ENCODE results near the gene FOXC2. TPM values are rescaled to one million over a fixed set of nuclear protein-coding genes. Genes with fewer than 3 reads are reported as not detected.

Gene FOXC2
- total RNA-seq, 1 donor from 2014 or later: 0.45 TPM

GRCh38 chr16:86532526-86532815 lies 34.2 kb upstream of the FOXC2 start:
- no peak for DNase-seq (ENCODE audit: low read depth)

- no peak for DNase-seq (ENCODE audit: low read depth)
Measured at GRCh38 chr16:86533076-86533475, 33.6 kb upstream of the FOXC2 start.

GRCh38 chr16:86533767-86534351 lies 32.8 kb upstream of the FOXC2 start:
- no peak for DNase-seq (ENCODE audit: low read depth)

- DNase-seq (ENCODE audit: low read depth): no peak
Measured at GRCh38 chr16:86534779-86535615, 31.6 kb upstream of the FOXC2 start.

DNA sequence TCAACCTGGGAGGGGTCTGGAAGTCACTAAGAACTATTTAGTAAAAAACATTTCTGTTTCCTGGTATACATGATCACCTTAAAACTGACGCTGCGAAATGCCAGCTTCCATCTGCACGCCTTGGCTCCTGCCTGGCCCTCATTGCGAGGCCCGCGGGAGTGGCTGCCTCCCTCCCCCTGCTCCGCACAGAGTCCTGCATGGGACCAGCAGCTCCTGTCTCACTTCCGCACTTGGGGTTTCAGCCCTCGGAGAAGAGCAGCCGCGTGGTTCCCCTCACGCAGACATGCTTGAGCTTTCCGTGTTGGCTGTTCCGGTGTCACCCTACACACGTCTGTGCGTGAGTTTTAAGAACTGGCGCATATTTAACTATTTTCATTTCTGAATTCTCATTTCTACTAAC lies 30.0 kb upstream of the FOXC2 start:
- no peak for DNase-seq (ENCODE audit: low read depth)

DNA sequence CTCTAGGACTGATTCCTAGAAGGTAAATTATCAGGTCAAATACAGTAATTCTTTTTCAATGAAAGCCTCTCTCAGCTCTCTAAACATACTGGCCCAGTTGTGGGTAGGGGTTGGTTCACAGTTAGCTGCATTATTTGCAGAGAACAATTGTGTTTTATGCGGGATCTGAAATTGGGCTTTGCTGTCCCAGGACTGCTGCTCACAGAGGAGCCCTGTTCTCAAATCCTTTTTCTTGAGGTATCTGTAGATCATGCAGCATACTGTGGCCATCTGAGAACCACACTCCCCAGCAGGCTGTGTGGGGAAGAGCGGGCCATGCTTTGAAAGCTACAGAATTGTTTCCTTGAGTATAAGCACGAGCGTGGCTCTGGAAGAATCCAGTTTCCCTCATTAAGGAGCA lies 29.1 kb upstream of the FOXC2 start:
- no peak for DNase-seq (ENCODE audit: low read depth)

DNA sequence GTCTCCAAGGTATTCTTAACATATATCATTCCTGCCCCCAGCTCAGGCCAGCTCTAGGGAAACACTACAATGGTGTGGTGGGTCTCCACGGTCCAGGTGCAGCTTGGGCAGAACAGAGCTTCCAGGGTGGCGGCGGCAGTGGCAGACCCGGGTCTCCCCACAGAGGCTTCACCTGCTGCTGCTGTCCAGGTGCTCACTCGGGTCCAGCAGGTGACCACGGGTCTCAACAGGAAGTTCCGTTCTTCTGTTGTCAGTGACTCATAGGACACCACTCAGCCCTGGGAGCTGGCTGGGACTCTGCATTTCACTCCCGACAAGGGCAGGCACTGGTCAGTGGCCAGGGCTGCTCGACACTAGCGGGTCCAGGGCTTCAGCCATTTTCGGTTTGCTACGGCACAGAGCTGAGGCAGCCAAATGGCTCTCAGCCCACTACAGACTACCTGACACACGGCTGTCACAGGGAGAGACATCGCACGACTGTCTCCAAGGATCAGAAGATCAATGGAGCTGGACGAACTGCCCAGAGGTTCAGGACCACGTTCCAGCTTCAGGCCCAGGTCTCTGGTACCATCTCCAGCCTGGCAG lies 28.3 kb upstream of the FOXC2 start:
- no peak for DNase-seq (ENCODE audit: low read depth)

DNA sequence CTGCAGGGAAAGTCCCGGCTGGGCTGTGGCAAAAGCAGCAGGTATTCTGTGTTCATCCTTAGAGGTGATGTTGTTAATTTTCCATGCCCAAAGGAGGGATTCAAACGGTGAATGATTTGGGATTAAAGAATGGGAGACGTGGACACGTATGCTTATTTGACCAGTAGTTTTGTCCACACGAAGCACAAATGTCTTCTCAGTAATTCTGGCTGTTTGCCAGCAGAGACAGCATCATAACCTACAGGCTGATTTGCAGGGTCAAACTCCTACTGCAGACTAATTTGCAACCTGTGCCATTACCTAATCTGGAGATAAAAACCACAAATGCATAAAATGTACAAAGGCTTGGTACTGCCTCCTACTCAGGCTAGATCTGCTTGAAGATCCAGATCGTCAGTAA lies 25.7 kb upstream of the FOXC2 start:
- no peak for DNase-seq (ENCODE audit: low read depth)

GRCh38 chr16:86541560-86541959 lies 25.1 kb upstream of the FOXC2 start:
- no peak for DNase-seq (ENCODE audit: low read depth)

- no peak for DNase-seq (ENCODE audit: low read depth)
Measured at GRCh38 chr16:86542756-86543750, 23.6 kb upstream of the FOXC2 start.

DNA sequence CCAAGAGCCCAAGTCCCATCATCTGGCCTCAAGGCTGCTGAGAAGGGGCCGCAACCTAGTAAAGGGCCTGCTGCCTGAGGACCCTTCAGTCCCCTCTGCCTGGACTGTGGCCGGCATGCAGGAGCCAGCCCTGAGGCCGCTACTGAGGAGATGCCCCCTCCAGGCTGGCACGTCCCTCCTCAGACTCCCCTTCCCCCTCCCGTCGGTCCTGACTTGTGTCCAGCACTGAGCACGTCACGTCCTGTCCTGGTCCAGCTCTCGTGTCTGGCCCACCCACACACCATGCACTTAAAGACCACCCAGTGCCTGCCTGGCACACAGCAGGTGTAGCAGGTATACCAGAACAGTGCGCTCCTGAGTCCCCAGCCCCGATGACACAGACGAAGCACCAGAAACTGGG lies 21.1 kb upstream of the FOXC2 start:
- DNase-seq (ENCODE audit: low read depth): no peak

DNA sequence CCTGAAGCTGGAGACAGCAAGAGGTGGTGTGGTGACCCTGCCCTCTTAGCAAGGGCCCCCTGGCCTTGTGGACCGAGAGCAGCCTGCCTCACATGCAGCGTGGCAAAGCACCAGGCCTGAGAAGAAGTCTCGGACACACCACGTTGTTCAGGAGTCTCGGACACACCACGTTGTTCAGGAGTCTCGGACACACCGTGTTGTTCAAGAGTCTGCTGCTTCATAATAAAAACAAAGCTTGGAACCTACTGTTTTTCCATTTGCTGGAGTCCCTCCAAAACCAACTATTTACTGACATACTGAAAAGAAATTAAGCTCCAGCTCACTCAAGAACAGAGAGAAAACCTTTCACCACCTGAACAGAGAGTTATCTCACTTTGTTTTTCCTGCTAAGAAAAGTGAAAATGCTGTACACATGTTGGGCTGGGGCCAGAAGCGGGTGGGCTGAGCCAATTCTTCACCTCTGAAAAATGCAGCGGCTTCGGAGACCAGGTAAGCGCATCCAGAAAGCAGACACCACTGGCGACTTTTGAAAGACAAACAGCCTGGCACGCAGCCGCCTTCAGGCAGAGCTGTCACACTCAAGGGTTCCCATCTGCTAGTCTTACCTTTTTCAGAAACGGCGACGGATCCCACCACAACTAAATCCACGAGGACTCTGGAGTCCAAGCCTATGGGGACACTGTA lies 20.5 kb upstream of the FOXC2 start:
- no peak for DNase-seq (ENCODE audit: low read depth)

DNA sequence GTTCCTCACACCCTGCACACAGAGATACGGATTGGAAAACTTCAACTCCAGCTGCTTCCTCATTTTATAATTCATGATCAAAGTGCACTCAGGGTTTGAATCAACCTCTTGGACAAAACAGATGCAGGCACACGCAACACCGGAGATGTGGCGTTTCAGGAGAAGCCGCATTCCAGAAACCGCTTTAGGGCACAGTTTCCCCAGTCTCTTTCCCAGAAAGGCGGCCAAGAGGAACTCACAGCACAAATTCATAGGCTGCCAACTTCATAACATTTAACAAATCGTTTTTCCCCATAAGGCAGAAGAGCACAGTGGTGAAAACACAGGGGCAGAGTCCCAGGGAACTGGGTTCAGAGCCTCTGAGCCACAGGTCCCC lies 20.0 kb upstream of the FOXC2 start:
- DNase-seq (ENCODE audit: low read depth): no peak

GRCh38 chr16:86547286-86547685 lies 19.3 kb upstream of the FOXC2 start:
- no peak for DNase-seq (ENCODE audit: low read depth)

GRCh38 chr16:86549076-86549892 lies 17.3 kb upstream of the FOXC2 start:
- DNase-seq (ENCODE audit: low read depth): peak; percentile 84

- DNase-seq (ENCODE audit: low read depth): no peak
Measured at GRCh38 chr16:86549893-86550190, 16.8 kb upstream of the FOXC2 start.

DNA sequence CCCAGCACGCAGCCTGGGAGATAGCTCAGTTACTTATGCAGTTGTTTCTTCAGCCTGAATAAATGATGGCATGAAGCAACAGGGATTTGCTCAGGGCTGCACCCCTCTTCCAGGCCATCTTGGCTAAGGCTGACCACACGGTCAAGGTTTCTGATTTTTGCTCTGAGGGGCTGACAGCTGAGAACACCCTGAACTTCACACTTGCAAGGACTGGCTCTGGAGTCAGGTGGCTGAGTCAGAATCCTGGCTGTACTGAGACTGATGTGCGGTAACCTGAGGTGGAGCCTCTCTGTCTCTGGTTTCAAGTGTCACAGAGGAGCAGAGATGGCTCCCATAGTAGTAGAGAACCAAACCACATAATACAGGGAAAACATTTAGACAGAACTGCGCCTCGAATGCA lies 16.3 kb upstream of the FOXC2 start:
- DNase-seq (ENCODE audit: low read depth): peak; percentile 49

DNA sequence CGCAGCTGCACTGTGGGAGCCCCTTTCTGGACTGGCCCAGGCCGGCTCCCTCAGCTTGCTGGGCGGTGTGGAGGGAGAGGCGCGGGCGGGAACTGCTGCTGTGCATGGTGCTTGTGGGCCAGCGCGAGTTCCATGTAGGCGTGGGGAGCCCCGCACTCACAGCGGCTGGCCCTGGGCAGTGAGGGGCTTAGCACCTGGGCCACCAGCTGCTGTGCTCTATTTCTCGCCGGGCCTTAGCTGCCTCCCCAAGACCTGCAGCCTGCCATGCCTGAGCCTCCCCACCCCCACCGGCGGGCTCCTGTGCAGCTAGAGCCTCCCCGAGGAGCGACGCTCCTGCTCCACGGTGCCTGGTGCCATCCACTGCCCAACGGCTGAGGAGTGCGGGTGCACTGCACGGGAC lies 13.3 kb upstream of the FOXC2 start:
- no peak for DNase-seq (ENCODE audit: low read depth)

DNA sequence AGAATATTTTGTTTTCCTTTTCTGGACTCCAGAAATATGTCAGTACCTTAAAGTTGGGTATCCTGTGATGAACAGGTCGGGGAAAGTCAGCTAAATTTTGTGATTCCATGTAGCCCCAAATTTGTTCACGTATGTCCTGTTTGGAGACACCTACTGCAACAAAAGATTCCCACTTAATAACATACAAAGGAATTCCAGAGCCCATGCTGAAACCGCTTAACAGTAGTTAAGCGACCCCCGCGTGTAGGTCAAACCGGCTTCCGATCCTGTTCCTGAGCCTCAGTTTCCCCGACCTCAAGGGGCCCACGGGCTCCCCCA lies 12.1 kb upstream of the FOXC2 start:
- no peak for DNase-seq (ENCODE audit: low read depth)

DNA sequence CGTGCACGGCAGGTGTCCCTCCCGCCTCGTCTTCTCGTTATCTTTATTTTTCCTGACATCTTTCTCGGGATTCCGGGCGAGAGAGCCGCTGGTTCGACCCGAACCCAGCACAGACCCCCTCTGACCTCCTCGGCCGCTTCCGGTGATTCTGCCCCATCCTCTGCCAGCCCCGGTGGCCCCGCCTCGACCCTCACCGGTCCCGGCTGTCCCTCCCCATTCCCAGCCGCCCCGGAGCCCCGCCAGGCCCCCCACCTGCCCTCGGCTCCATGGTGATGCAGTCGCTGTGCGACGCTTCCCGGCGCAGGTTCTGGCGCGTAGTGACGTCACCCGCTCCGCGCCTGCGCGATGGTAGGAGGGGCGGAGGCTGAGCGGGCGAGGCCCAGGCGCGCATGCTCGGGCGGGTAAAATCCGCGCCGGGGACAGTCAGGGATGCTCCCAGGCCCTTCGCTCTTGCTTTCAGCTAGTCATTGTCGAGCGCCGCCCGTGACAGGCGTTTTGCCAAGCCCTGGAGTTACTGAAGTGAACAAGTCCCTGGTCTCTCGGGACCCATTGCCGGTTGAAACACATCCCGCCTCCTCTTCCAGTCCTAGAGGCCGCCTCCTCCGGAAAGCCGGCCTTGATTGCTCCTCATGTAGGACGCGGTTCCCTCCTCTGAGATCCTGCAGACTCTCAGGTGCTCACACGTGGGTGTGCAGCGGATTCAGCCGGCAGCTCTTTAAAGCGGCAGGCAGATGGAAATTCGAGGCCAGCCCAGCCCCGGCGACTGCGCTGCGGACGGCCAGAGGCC lies 11.5 kb upstream of the FOXC2 start, which contains the start of gene MTHFSD:
Gene MTHFSD (minus strand): TSS at position 319 of the 787 bp plus-strand sequence. CDS start 51 bp downstream, at position 268.
- DNase-seq (ENCODE audit: low read depth): peak; percentile 93
